Hepatocyte (in vitro differentiated cells): ENCODE results near the gene SLC22A23. TPM values are rescaled to one million over a fixed set of nuclear protein-coding genes. Genes with fewer than 3 reads are reported as not detected.

Experiments
- DNase-seq: peaks from one replicate; pipeline ENCODE4 v3.0.0-alpha.2; 2016; ENCODE audit warnings: low spot score
- H2AFZ ChIP-seq: fragments of 200-600 bp; sonication (generic); 2 replicates; pipeline ENCODE4 v1.6.0; 2016; ENCODE audit warnings: antibody characterized with exemption, mild to moderate bottlenecking
- H3K27ac ChIP-seq: fragments of 200-600 bp; sonication (generic); 2 replicates; pipeline ENCODE4 v1.5.1; 2016; ENCODE audit warnings: mild to moderate bottlenecking
- H3K27me3 ChIP-seq: fragments of 200-600 bp; sonication (generic); 2 replicates; pipeline ENCODE4 v1.6.1; 2016
- H3K36me3 ChIP-seq: fragments of 200-600 bp; sonication (generic); replicated peaks from 2 replicates; pipeline ENCODE4 v1.5.1; 2016; ENCODE audit warnings: low read depth; ENCODE audit not compliant: insufficient read depth
- H3K4me1 ChIP-seq: fragments of 200-600 bp; sonication (generic); 2 replicates; pipeline ENCODE4 v1.5.1; 2016; ENCODE audit warnings: mild to moderate bottlenecking, moderate library complexity; ENCODE audit not compliant: insufficient read depth
- H3K4me2 ChIP-seq: fragments of 200-600 bp; sonication (generic); 2 replicates; pipeline ENCODE4 v1.6.0; 2016
- H3K4me3 ChIP-seq: fragments of 200-600 bp; sonication (generic); 2 replicates; pipeline ENCODE4 v1.5.1; 2016; ENCODE audit warnings: mild to moderate bottlenecking
- H3K79me2 ChIP-seq: fragments of 200-600 bp; sonication (generic); 2 replicates; pipeline ENCODE4 v1.6.0; 2017; ENCODE audit warnings: mild to moderate bottlenecking
- H3K9me2 ChIP-seq: fragments of 200-600 bp; sonication (generic); replicated peaks from 2 replicates; pipeline ENCODE4 v1.6.0; 2017; ENCODE audit warnings: mild to moderate bottlenecking; ENCODE audit not compliant: insufficient read depth
- H3K9me3 ChIP-seq: fragments of 200-600 bp; sonication (generic); 2 replicates; pipeline ENCODE4 v1.5.1; 2016; ENCODE audit warnings: low read depth, mild to moderate bottlenecking
- H4K20me1 ChIP-seq: fragments of 200-600 bp; sonication (generic); 2 replicates; pipeline ENCODE4 v1.6.0; 2016; ENCODE audit warnings: mild to moderate bottlenecking; ENCODE audit not compliant: insufficient read depth, poor library complexity, severe bottlenecking
- CTCF ChIP-seq: fragments of 200-600 bp; sonication (generic); IDR thresholded peaks from 2 replicates; pipeline ENCODE4 v1.5.1; 2016; ENCODE audit warnings: antibody characterized with exemption, mild to moderate bottlenecking; ENCODE audit not compliant: poor library complexity
- EZH2 ChIP-seq: fragments of 200-600 bp; sonication (generic); IDR thresholded peaks from 2 replicates; pipeline ENCODE4 v1.6.1; 2016; ENCODE audit warnings: antibody characterized with exemption, mild to moderate bottlenecking, borderline replicate concordance
- EZH2phosphoT487 ChIP-seq: fragments of 200-600 bp; sonication (generic); IDR thresholded peaks from one replicate; pipeline ENCODE4 v1.6.1; 2018; ENCODE audit warnings: antibody characterized with exemption, mild to moderate bottlenecking, low read depth, moderate library complexity; ENCODE audit not compliant: unreplicated experiment, severe bottlenecking
- WGBS: methylation state at CpG from one replicate; pipeline ENCODE4 v1.1.6; 2016; ENCODE audit warnings: low lambda C conversion rate; ENCODE audit errors: missing lambda C conversion rate; 5-methylcytosine and 5-hydroxymethylcytosine counted together
- polyA plus RNA-seq: library from polyadenylated mRNA; unstranded; fragments of >200 nt; fragmentation: Nextera tagmentation; extraction: Ambion mirVana; gene quantifications from 2 replicates; pipeline ENCODE4 v1.2.1, GENCODE V29; 2016
- total RNA-seq: library from RNA; depleted of rRNA; stranded (reverse); fragments of >200 nt; gene quantifications from 2 replicates; pipeline ENCODE4 v1.2.3, GENCODE V29; 2014

SLC22A23 gene
- total and polyA plus RNA-seq, 2 experiments from 2014 or later = 14.3 to 14.8 TPM

- Histone ChIP-seq H3K4me2 (no peak overlapping the region), H3K27me3 (no peaks in the 10 kb centered on the region), H3K9me2 (no peaks in the 10 kb centered on the region), H3K27ac (no peak overlapping the region), H3K36me3 (no peaks in the 10 kb centered on the region), H4K20me1 (no peaks in the 10 kb centered on the region), H2AFZ (no peak overlapping the region), H3K4me3 (no peak overlapping the region), H3K79me2 (peaks cover 8% of the 10 kb centered on the region), H3K4me1 (peaks cover 30% of the 10 kb centered on the region), H3K9me3 (no peaks in the 10 kb centered on the region)
- no peak for DNase-seq
- TF ChIP-seq CTCF (no peak), EZH2phosphoT487 (no peak), EZH2 (no peak)
- 82% methylated on average over 8 of the region's 8 CpGs for WGBS
These were observed 111.0 kb downstream of the SLC22A23 start for GRCh38 chr6:3345836-3346235.

- WGBS = 54% methylated on average over 14 of the region's 14 CpGs
- no peak overlapping the region for H2AFZ ChIP-seq
These were observed 113.6 kb downstream of the SLC22A23 start for GRCh38 chr6:3343089-3343883.

GRCh38 chr6:3341467-3341866, 115.4 kb downstream of the SLC22A23 start:
- Histone ChIP-seq H4K20me1 (no peaks in the 10 kb centered on the region), H3K27me3 (no peaks in the 10 kb centered on the region), H3K9me2 (no peaks in the 10 kb centered on the region), H2AFZ (no peak overlapping the region), H3K4me1 (peaks cover 26% of the 10 kb centered on the region), H3K27ac (peak overlapping the region; percentile 49), H3K79me2 (peaks cover 3% of the 10 kb centered on the region), H3K36me3 (no peaks in the 10 kb centered on the region), H3K4me3 (no peak overlapping the region), H3K4me2 (no peak overlapping the region), H3K9me3 (no peaks in the 10 kb centered on the region)
- no peak for TF ChIP-seq EZH2
- no peak for TF ChIP-seq EZH2phosphoT487
- no peak for TF ChIP-seq CTCF
- no peak for DNase-seq
- 45% methylated on average over 6 of the region's 6 CpGs for WGBS

More at GRCh38 chr6:3343089-3343883, 113.6 kb downstream of the SLC22A23 start:
- Histone ChIP-seq H3K36me3 (no peaks in the 10 kb centered on the region), H3K4me1 (peaks cover 26% of the 10 kb centered on the region), H3K27me3 (no peaks in the 10 kb centered on the region), H3K79me2 (peaks cover 7% of the 10 kb centered on the region), H4K20me1 (no peaks in the 10 kb centered on the region), H3K27ac (no peak overlapping the region), H3K4me3 (no peak overlapping the region), H3K9me3 (no peaks in the 10 kb centered on the region), H3K4me2 (no peak overlapping the region), H3K9me2 (no peaks in the 10 kb centered on the region)
- no peak for TF ChIP-seq CTCF
- TF ChIP-seq EZH2phosphoT487 = no peak
- TF ChIP-seq EZH2 = no peak
- no peak for DNase-seq
